H9 (cell line): ENCODE measurements around the gene SRP9. TPM values are rescaled to one million over a fixed set of nuclear protein-coding genes. Genes with fewer than 3 reads are reported as not detected.

Source experiments
- DNase-seq: peaks from one replicate; pipeline ENCODE4 v3.0.0-alpha.2; 2017
- H2AFZ ChIP-seq: one replicate; pipeline ENCODE4 v1.6.1; 2013; ENCODE audit warnings: mild to moderate bottlenecking, low read length, control low read depth, moderate library complexity
- H2AK5ac ChIP-seq: 2 replicates; pipeline ENCODE4 v1.6.1; 2013; ENCODE audit warnings: low read length, control low read depth, mixed read lengths; ENCODE audit not compliant: insufficient read length
- H2BK120ac ChIP-seq: one replicate; pipeline ENCODE4 v1.6.1; 2013; ENCODE audit warnings: low read depth, mild to moderate bottlenecking, low read length, control low read depth, inconsistent platforms; ENCODE audit not compliant: poor library complexity, severe bottlenecking
- H2BK12ac ChIP-seq: 2 replicates; pipeline ENCODE4 v1.6.1; 2013; ENCODE audit warnings: low read length, control low read depth, mixed read lengths, low read depth; ENCODE audit not compliant: insufficient read length
- H2BK15ac ChIP-seq: 2 replicates; pipeline ENCODE4 v1.6.1; 2013; ENCODE audit warnings: low read depth, low read length, control low read depth
- H2BK20ac ChIP-seq: one replicate; pipeline ENCODE4 v1.6.1; 2013; ENCODE audit warnings: low read depth, mild to moderate bottlenecking, low read length, control low read depth, inconsistent platforms; ENCODE audit not compliant: poor library complexity, severe bottlenecking
- H2BK5ac ChIP-seq: 2 replicates; pipeline ENCODE4 v1.6.1; 2013; ENCODE audit warnings: low read length, control low read depth, mixed read lengths; ENCODE audit not compliant: insufficient read length
- H3K14ac ChIP-seq: 2 replicates; pipeline ENCODE4 v1.6.1; 2013; ENCODE audit warnings: low read length, control low read depth; ENCODE audit not compliant: insufficient read depth
- H3K18ac ChIP-seq: 2 replicates; pipeline ENCODE4 v1.6.1; 2013; ENCODE audit warnings: low read depth, mild to moderate bottlenecking, mixed read lengths, low read length, control low read depth; ENCODE audit not compliant: insufficient read length
- H3K23ac ChIP-seq: 2 replicates; pipeline ENCODE4 v1.6.1; 2013; ENCODE audit warnings: low read length, control low read depth, mixed read lengths, low read depth; ENCODE audit not compliant: insufficient read length
- H3K23me2 ChIP-seq: 2 replicates; pipeline ENCODE4 v1.6.1; 2013; ENCODE audit warnings: low read depth, mild to moderate bottlenecking, mixed read lengths, low read length, control low read depth; ENCODE audit not compliant: insufficient read length, poor library complexity, severe bottlenecking
- H3K27ac ChIP-seq: 2 replicates; pipeline ENCODE4 v1.5.1; 2013; ENCODE audit warnings: low read length, control low read depth, mixed read lengths, low read depth; ENCODE audit not compliant: insufficient read length
- H3K27me3 ChIP-seq: 2 replicates; pipeline ENCODE4 v1.6.1; 2013; ENCODE audit warnings: low read length, control low read depth, inconsistent platforms; ENCODE audit not compliant: insufficient read depth
- H3K4ac ChIP-seq: 2 replicates; pipeline ENCODE4 v1.6.1; 2013; ENCODE audit warnings: low read depth, mild to moderate bottlenecking, control low read depth, inconsistent platforms, low read length, moderate library complexity
- H3K4me1 ChIP-seq: 2 replicates; pipeline ENCODE4 v1.6.1; 2013; ENCODE audit warnings: low read length, control low read depth, inconsistent platforms; ENCODE audit not compliant: insufficient read depth
- H3K4me2 ChIP-seq: 2 replicates; pipeline ENCODE4 v1.6.1; 2013; ENCODE audit warnings: low read length, control low read depth, mixed read lengths; ENCODE audit not compliant: insufficient read length, insufficient read depth
- H3K56ac ChIP-seq: 2 replicates; pipeline ENCODE4 v1.6.1; 2013; ENCODE audit warnings: low read depth, mild to moderate bottlenecking, mixed read lengths, low read length, control low read depth; ENCODE audit not compliant: insufficient read length
- H3K79me1 ChIP-seq: 2 replicates; pipeline ENCODE4 v1.6.1; 2013; ENCODE audit warnings: low read depth, mild to moderate bottlenecking, moderate library complexity, low read length, control low read depth, inconsistent platforms; ENCODE audit not compliant: insufficient read depth, poor library complexity, severe bottlenecking
- H3K79me2 ChIP-seq: 2 replicates; pipeline ENCODE4 v1.6.1; 2013; ENCODE audit warnings: low read length, control low read depth, inconsistent platforms; ENCODE audit not compliant: insufficient read depth
- H3K9ac ChIP-seq: 2 replicates; pipeline ENCODE4 v1.6.1; 2013; ENCODE audit warnings: low read length, control low read depth, mixed read lengths; ENCODE audit not compliant: insufficient read length; ENCODE audit errors: extremely low read depth
- H3K9me3 ChIP-seq: one replicate; pipeline ENCODE4 v1.6.1; 2013; ENCODE audit warnings: low read depth, low read length, inconsistent platforms; ENCODE audit not compliant: control insufficient read depth
- H3T11ph ChIP-seq: one replicate; pipeline ENCODE4 v1.6.1; 2013; ENCODE audit warnings: mild to moderate bottlenecking, low read length, control low read depth, inconsistent platforms
- H4K20me1 ChIP-seq: one replicate; pipeline ENCODE4 v1.6.1; 2013; ENCODE audit not compliant: control insufficient read depth, insufficient read length, insufficient read depth
- H4K5ac ChIP-seq: 2 replicates; pipeline ENCODE4 v1.6.1; 2013; ENCODE audit warnings: low read depth, mild to moderate bottlenecking, mixed read lengths, low read length, control low read depth; ENCODE audit not compliant: insufficient read length
- H4K8ac ChIP-seq: replicated peaks from 2 replicates; pipeline ENCODE4 v1.6.1; 2013; ENCODE audit warnings: low read length, control low read depth, mixed read lengths, low read depth; ENCODE audit not compliant: insufficient read length
- H4K91ac ChIP-seq: 2 replicates; pipeline ENCODE4 v1.6.1; 2013; ENCODE audit warnings: low read depth, mild to moderate bottlenecking, moderate library complexity, mixed read lengths, low read length, control low read depth; ENCODE audit not compliant: insufficient read length
- H3K27ac Mint-ChIP-seq, 3 experiments: 2 replicates in 2 of 3; 3 replicates in 1 of 3; pipeline ENCODE4 v1.8.0; 2020 to 2021; ENCODE audit warnings: mixed read lengths in 3 of 3, mild to moderate bottlenecking in 1 of 3, moderate library complexity in 1 of 3
- H3K27me3 Mint-ChIP-seq: 2 replicates; pipeline ENCODE4 v1.8.0; 2021; ENCODE audit warnings: low read depth, mild to moderate bottlenecking, moderate library complexity, mixed read lengths
- H3K36me3 Mint-ChIP-seq, 3 experiments: 2 replicates in 2 of 3; 3 replicates in 1 of 3; pipeline ENCODE4 v1.8.0; 2020 to 2021; ENCODE audit warnings: low read depth in 3 of 3, mixed read lengths in 3 of 3; ENCODE audit not compliant: insufficient read depth in 1 of 3
- H3K4me1 Mint-ChIP-seq, 2 experiments: 2 replicates each; pipeline ENCODE4 v1.8.0; 2020; ENCODE audit warnings: mixed read lengths in 2 of 2
- H3K4me3 Mint-ChIP-seq, 2 experiments: 2 replicates in 1 of 2; 3 replicates in 1 of 2; pipeline ENCODE4 v1.8.0; 2020 to 2021; ENCODE audit warnings: mild to moderate bottlenecking in 2 of 2, mixed read lengths in 2 of 2, moderate library complexity in 1 of 2
- H3K9me3 Mint-ChIP-seq, 2 experiments: 2 replicates in 1 of 2; 3 replicates in 1 of 2; pipeline ENCODE4 v1.8.0; 2020; ENCODE audit warnings: mild to moderate bottlenecking in 2 of 2, mixed read lengths in 2 of 2, moderate library complexity in 1 of 2
- CTCF ChIP-seq: fragments of 200-600 bp; sonication (generic); conservative IDR thresholded peaks from 3 replicates; pipeline ENCODE4 v1.8.0; 2021; ENCODE audit warnings: antibody characterized with exemption, mild to moderate bottlenecking
- WGBS: extraction: QIAGEN DNeasy Blood & Tissue Kit; methylation state at CpG from one replicate; pipeline ENCODE4 v1.1.7; 2013; ENCODE audit warnings: missing lambda C conversion rate, low lambda C conversion rate, mixed read lengths; ENCODE audit not compliant: insufficient read length; ENCODE audit errors: extremely low coverage; 5-methylcytosine and 5-hydroxymethylcytosine counted together
- total RNA-seq: library from RNA; stranded (reverse); gene quantifications from 2 replicates; pipeline ENCODE4 v1.2.1, GENCODE V29; 2021

SRP9 gene
- total RNA-seq, 1 experiment from 2014 or later, result 403 TPM

GRCh38 chr1:225776294-225776693, 1.3 kb upstream of the SRP9 start:
- Histone ChIP-seq H3K23me2 (peaks cover 7% of the 10 kb centered on the region), H3K79me1 (no peaks in the 10 kb centered on the region), H3K27ac (no peak overlapping the region), H4K91ac (no peak overlapping the region), H3K9ac (no peak overlapping the region), H2AK5ac (no peak overlapping the region), H3K9me3 (no peaks in the 10 kb centered on the region), H3T11ph (no peak overlapping the region), H2BK120ac (no peak overlapping the region), H3K18ac (no peak overlapping the region), H2BK15ac (no peak overlapping the region), H2BK20ac (no peak overlapping the region), H3K56ac (no peak overlapping the region), H3K4me2 (no peak overlapping the region), H4K8ac (no peak overlapping the region), H3K23ac (no peak overlapping the region), H3K4me1 (peaks cover 4% of the 10 kb centered on the region; the same call in 1 of the 2 replicates), H2BK5ac (no peak overlapping the region), H3K79me2 (peaks cover 27% of the 10 kb centered on the region), H3K4ac (no peak overlapping the region), H3K27me3 (no peaks in the 10 kb centered on the region), H3K14ac (no peak overlapping the region), H2AFZ (no peak overlapping the region), H4K5ac (no peak overlapping the region), H4K20me1 (no peaks in the 10 kb centered on the region), H2BK12ac (no peak overlapping the region)
- H3K36me3 Mint-ChIP-seq, result peaks cover 10 to 24% (median 10%) of the 10 kb centered on the region in 3 experiments
- no peak for DNase-seq
- peaks cover 42 to 43% of the 10 kb centered on the region in 2 experiments for H3K4me1 Mint-ChIP-seq
- WGBS, result no CpG with 5 or more reads among the region's 4 CpGs
- H3K4me3 Mint-ChIP-seq, result no peak overlapping the region
- TF ChIP-seq CTCF, result no peak
- no peak overlapping the region for H3K27ac Mint-ChIP-seq
- H3K27me3 Mint-ChIP-seq, result no peaks in the 10 kb centered on the region
- H3K9me3 Mint-ChIP-seq, result no peaks in the 10 kb centered on the region
